Measurements from ENCODE around the gene ZNF638. TPM values are rescaled to one million over a fixed set of nuclear protein-coding genes. Genes with fewer than 3 reads are reported as not detected.
"Not testable (repeated sequence)": the region's sequence is repeated elsewhere in the genome, so short reads cannot be mapped to it uniquely, and the experiment has no call there.

ZNF638 gene
- polyA plus RNA-seq, 1 donor, result 137 TPM

DNA sequence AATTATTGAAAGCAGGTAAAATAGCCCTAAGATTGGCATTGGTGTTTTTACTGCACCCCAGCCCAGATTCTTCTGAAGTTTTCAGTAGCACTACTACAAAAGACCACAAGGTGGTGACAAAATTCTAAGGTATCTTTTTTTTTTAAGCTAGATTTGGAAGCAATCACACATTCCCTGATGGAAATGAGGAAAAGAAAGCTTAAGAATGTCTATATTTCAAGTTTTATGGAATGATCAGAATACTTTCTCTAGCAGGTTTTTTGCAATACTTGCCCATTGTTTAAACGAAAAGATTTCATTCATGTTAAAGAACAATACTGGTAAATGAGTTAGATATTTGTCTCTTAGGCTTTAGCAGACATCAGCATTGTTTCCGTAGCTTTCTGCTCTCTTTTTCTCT is 32.1 kb upstream of the ZNF638 start:
- Histone ChIP-seq H3K36me3 (ENCODE audit: control insufficient read depth, insufficient read depth, low read length) (no peaks in the 10 kb centered on the region), H3K4me3 (ENCODE audit: low read length) (no peak overlapping the region), H3K27ac (ENCODE audit: low read length) (no peak overlapping the region), H3K9me3 (ENCODE audit: control insufficient read depth, low read depth, low read length) (no peaks in the 10 kb centered on the region), H3K27me3 (ENCODE audit: control insufficient read depth, insufficient read depth, low read length) (no peaks in the 10 kb centered on the region), H3K4me1 (ENCODE audit: control insufficient read depth, insufficient read depth, low read length) (no peaks in the 10 kb centered on the region)
- 52% methylated on average over 2 of the region's 2 CpGs for WGBS (ENCODE audit: insufficient coverage, low lambda C conversion rate)
- DNase-seq, result peak in 1 of 2 donors; percentile 6

DNA sequence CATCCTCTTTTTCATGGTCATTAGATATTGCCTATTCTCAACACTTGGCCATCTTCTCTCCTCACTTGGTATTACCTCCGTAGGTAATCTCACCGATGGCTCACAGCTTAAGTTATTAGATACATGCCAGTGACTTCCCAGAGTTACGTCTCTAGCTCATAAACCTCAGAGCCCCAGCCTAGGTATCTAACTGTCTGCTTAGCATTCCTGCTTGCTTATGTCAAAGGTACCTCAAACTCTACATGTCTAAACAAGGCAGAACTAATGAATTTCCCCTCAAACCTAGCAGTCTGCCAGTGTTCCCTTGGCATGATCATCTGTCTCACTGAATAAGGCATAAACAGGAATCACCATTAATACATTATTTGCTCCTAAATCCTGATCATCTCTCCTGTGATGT is 27.7 kb upstream of the ZNF638 start:
- Histone ChIP-seq H3K4me1 (ENCODE audit: control insufficient read depth, insufficient read depth, low read length) (no peaks in the 10 kb centered on the region), H3K27ac (ENCODE audit: low read length) (no peak overlapping the region), H3K36me3 (ENCODE audit: control insufficient read depth, insufficient read depth, low read length) (no peaks in the 10 kb centered on the region), H3K9me3 (ENCODE audit: control insufficient read depth, low read depth, low read length) (no peaks in the 10 kb centered on the region), H3K27me3 (ENCODE audit: control insufficient read depth, insufficient read depth, low read length) (no peaks in the 10 kb centered on the region), H3K4me3 (ENCODE audit: low read length) (no peak overlapping the region)
- DNase-seq, result no peak
- WGBS (ENCODE audit: insufficient coverage, low lambda C conversion rate), result no CpG with 5 or more reads among the region's 3 CpGs

DNA sequence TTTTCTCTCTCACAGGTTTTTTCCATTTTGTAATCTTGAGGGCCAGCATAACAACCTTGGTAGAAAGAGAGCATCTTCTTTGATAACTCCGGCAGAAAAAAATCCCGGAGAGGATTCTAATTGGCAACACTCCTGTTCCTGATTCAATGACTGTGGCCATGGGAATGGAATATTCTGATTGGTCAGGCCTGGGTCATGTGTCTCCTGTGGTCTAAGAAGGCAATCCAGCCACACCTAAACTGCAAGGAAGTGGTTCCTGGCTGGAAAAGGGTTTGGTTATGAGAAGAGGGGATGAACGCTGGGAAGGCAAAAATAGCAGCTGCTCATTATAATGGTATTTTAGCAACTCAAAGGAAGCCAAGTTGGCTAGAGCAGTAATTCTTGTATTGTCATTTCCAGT is 24.8 kb upstream of the ZNF638 start:
- Histone ChIP-seq H3K4me1 (ENCODE audit: control insufficient read depth, insufficient read depth, low read length) (no peaks in the 10 kb centered on the region), H3K4me3 (ENCODE audit: low read length) (no peak overlapping the region), H3K36me3 (ENCODE audit: control insufficient read depth, insufficient read depth, low read length) (no peaks in the 10 kb centered on the region), H3K9me3 (ENCODE audit: control insufficient read depth, low read depth, low read length) (no peaks in the 10 kb centered on the region), H3K27ac (ENCODE audit: low read length) (no peak overlapping the region), H3K27me3 (ENCODE audit: control insufficient read depth, insufficient read depth, low read length) (no peaks in the 10 kb centered on the region)
- DNase-seq, result no peak
- no CpG with 5 or more reads among the region's 3 CpGs for WGBS (ENCODE audit: insufficient coverage, low lambda C conversion rate)

DNA sequence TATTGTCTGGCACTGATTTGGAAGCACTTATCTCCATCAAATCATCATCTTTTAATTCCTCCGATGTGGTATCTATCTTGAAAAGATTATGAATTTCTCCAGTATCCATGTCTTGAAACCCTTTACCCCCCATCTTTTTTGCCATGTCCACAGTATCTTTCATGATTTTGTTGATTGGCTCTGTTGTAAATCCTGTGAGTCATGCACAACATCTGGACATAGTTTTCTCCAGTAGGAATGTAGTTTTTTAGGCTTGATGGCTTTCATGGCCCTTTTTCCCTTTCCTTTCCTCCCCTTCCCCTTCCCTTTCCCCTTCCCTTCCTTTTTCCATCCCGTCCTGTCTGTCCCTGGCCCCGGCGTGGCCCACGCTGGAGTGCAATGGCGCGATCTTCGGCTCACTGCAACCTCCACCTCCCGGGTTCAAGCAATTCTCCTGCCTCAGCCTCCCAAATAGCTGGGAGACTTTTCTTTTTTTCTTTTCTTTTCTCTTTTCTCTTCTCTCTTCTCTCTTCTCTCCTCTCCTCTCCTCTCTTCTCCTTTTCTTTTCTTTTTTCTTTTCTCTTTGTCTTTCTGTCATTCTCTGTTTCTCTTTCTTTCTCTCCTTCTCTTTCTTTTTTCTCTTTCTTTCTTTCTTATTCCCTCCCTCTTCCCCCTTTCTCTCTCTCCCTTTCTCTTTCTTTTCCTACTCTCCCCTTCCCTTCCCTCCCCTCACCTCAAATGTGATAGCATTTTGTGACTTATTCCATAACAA is 18.4 kb upstream of the ZNF638 start:
- Histone ChIP-seq H3K4me3 (ENCODE audit: low read length) (no peak overlapping the region), H3K27ac (ENCODE audit: low read length) (no peak overlapping the region), H3K4me1 (ENCODE audit: control insufficient read depth, insufficient read depth, low read length) (no peaks in the 10 kb centered on the region), H3K27me3 (ENCODE audit: control insufficient read depth, insufficient read depth, low read length) (no peaks in the 10 kb centered on the region), H3K9me3 (ENCODE audit: control insufficient read depth, low read depth, low read length) (no peaks in the 10 kb centered on the region), H3K36me3 (ENCODE audit: control insufficient read depth, insufficient read depth, low read length) (no peaks in the 10 kb centered on the region)
- WGBS (ENCODE audit: insufficient coverage, low lambda C conversion rate), result 95% methylated on average over 8 of the region's 9 CpGs
- no peak for DNase-seq

DNA sequence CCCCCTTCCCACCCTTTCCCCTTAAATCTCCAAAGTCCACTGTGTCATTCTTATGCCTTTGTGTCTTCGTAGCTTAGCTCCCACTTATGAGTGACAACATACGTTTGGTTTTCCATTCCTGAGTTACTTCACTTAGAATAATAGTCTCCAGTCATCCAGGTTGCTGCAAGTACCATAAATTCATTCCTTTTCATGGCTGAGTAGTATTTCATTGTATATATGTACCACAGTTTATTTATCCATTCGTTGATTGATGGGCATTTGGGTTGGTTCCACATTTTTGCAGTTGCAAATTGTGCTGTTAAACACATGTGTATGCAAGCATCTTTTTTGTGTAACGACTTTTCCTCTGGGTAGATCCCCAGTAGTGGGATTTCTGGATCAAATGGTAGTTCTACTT is 14.5 kb upstream of the ZNF638 start:
- DNase-seq, result no peak
- 67% methylated on average over 1 of the region's 4 CpGs for WGBS (ENCODE audit: insufficient coverage, low lambda C conversion rate)
- Histone ChIP-seq H3K36me3 (ENCODE audit: control insufficient read depth, insufficient read depth, low read length) (no peaks in the 10 kb centered on the region), H3K27me3 (ENCODE audit: control insufficient read depth, insufficient read depth, low read length) (no peaks in the 10 kb centered on the region), H3K9me3 (ENCODE audit: control insufficient read depth, low read depth, low read length) (no peaks in the 10 kb centered on the region), H3K27ac (ENCODE audit: low read length) (no peak overlapping the region), H3K4me3 (ENCODE audit: low read length) (no peak overlapping the region), H3K4me1 (ENCODE audit: control insufficient read depth, insufficient read depth, low read length) (no peaks in the 10 kb centered on the region)

DNA sequence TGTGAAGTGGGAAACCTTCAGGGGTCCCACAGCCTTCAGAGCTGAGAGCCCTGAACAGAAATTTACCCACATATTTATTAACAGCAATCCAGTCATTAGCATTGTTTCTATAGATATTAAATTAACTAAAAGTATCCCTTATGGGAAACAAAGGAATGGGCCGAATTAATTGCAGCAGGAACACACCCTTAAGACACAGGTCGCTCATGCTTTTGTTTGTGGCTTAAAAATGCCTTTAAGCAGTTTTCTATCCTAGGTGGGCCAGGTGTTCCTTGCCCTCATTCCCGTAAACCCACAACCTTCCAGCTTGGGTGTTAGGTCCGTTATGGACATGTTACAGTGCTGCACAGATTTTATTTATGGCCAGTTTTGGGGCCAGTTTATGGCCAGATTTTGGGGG is 13.7 kb upstream of the ZNF638 start:
- not testable (repeated sequence) for H3K4me3 ChIP-seq (ENCODE audit: low read length); H3K36me3 ChIP-seq (ENCODE audit: control insufficient read depth, insufficient read depth, low read length); H3K27me3 ChIP-seq (ENCODE audit: control insufficient read depth, insufficient read depth, low read length); H3K4me1 ChIP-seq (ENCODE audit: control insufficient read depth, insufficient read depth, low read length); H3K9me3 ChIP-seq (ENCODE audit: control insufficient read depth, low read depth, low read length); DNase-seq; H3K27ac ChIP-seq (ENCODE audit: low read length)
- 100% methylated on average over 1 of the region's 4 CpGs for WGBS (ENCODE audit: insufficient coverage, low lambda C conversion rate)

DNA sequence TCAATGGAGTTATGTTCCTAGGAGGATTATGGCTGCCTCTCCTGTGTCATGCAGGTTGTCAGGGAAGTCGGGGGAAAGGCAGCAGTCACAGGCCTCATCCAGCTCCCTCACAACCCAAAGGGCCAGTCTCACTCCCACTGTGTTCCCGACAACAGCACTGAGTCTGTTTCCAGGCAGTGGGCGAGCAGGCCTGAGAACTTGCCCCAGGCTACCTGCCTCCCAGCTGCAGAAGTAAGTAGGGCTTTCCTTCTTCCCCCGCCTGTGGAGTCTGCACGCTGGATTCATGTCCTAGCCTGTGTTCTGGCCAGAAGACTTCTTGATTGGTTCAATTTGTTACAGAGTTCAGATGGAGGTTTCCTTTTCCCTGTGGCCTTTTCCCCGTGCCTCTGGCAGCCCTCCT is 8.2 kb upstream of the ZNF638 start:
- Histone ChIP-seq H3K27me3 (ENCODE audit: control insufficient read depth, insufficient read depth, low read length) (no peaks in the 10 kb centered on the region), H3K4me3 (ENCODE audit: low read length) (no peak overlapping the region), H3K36me3 (ENCODE audit: control insufficient read depth, insufficient read depth, low read length) (no peaks in the 10 kb centered on the region), H3K9me3 (ENCODE audit: control insufficient read depth, low read depth, low read length) (no peaks in the 10 kb centered on the region), H3K4me1 (ENCODE audit: control insufficient read depth, insufficient read depth, low read length) (peaks cover 2% of the 10 kb centered on the region), H3K27ac (ENCODE audit: low read length) (no peak overlapping the region)
- no peak for DNase-seq
- WGBS (ENCODE audit: insufficient coverage, low lambda C conversion rate), result no CpG with 5 or more reads among the region's 6 CpGs

DNA sequence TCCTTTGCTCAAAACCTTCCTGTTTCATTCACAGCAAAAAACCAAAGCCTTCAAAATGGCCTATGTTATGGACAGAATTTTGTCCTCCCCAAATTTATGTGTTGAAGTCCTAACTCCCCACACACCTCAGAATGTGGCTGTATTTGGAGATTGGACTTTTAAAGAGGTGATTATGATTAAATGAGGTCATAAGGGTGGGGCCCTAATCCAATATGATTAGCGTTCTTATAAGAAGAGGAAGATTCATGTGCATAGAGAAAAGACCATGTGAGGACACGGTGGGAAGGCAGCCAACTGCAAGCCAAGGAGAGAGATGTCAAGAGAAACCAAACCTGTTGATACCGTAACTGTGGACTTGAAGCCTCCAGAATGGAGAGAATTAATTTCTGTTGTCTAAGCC is 4.6 kb upstream of the ZNF638 start:
- Histone ChIP-seq H3K36me3 (ENCODE audit: control insufficient read depth, insufficient read depth, low read length) (no peaks in the 10 kb centered on the region), H3K9me3 (ENCODE audit: control insufficient read depth, low read depth, low read length) (no peaks in the 10 kb centered on the region), H3K4me3 (ENCODE audit: low read length) (no peak overlapping the region), H3K27ac (ENCODE audit: low read length) (no peak overlapping the region), H3K27me3 (ENCODE audit: control insufficient read depth, insufficient read depth, low read length) (no peaks in the 10 kb centered on the region), H3K4me1 (ENCODE audit: control insufficient read depth, insufficient read depth, low read length) (peaks cover 2% of the 10 kb centered on the region)
- no CpG with 5 or more reads among the region's 3 CpGs for WGBS (ENCODE audit: insufficient coverage, low lambda C conversion rate)
- no peak for DNase-seq

DNA sequence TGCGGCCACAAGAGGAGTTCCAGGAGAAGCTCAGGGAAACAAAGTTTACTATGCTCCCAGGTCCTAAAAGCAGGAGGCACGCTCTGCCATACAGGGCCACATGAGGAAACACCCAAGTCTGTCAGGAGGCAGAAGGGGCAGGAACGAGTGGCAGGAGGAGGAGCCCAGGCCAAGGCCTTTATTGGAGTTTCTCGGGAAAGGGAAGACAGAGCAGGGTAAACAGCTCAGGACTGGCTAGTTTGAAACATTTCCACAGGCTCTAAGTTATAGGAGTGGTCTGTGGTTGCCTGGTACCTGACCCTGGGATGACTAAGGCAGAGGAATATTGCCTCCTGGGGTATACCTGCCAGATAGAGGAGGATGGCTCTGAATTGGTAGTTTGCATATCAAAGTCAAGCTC is 3.7 kb upstream of the ZNF638 start:
- Histone ChIP-seq H3K27me3 (ENCODE audit: control insufficient read depth, insufficient read depth, low read length) (no peaks in the 10 kb centered on the region), H3K36me3 (ENCODE audit: control insufficient read depth, insufficient read depth, low read length) (no peaks in the 10 kb centered on the region), H3K27ac (ENCODE audit: low read length) (no peak overlapping the region), H3K4me1 (ENCODE audit: control insufficient read depth, insufficient read depth, low read length) (peaks cover 2% of the 10 kb centered on the region), H3K9me3 (ENCODE audit: control insufficient read depth, low read depth, low read length) (no peaks in the 10 kb centered on the region), H3K4me3 (ENCODE audit: low read length) (no peak overlapping the region)
- WGBS (ENCODE audit: insufficient coverage, low lambda C conversion rate), result 100% methylated on average over 1 of the region's 4 CpGs
- peak in 1 of 2 donors; percentile 22 for DNase-seq

DNA sequence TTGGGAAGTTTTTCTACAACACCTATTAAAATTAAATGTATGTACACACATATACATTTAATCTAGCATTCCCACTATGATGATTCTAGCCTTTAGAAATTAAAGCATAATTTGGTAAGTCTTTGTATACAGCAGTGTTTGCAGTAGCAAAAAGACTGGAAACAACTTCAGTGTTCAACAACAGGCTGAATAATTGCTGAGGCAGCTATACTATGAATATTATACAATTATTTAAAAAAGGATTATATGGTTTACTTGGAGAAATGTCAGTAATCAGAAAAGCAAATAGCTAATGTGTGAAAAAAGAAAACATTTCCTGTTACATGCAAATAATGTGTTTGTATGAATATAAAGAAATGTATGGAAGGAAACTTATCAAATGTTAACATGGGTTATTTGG is 1.4 kb upstream of the ZNF638 start:
- Histone ChIP-seq H3K36me3 (ENCODE audit: control insufficient read depth, insufficient read depth, low read length) (peaks cover 3% of the 10 kb centered on the region), H3K27me3 (ENCODE audit: control insufficient read depth, insufficient read depth, low read length) (no peaks in the 10 kb centered on the region), H3K4me1 (ENCODE audit: control insufficient read depth, insufficient read depth, low read length) (peaks cover 2% of the 10 kb centered on the region), H3K9me3 (ENCODE audit: control insufficient read depth, low read depth, low read length) (no peaks in the 10 kb centered on the region), H3K27ac (ENCODE audit: low read length) (no peak overlapping the region), H3K4me3 (ENCODE audit: low read length) (no peak overlapping the region)
- DNase-seq, result no peak

DNA sequence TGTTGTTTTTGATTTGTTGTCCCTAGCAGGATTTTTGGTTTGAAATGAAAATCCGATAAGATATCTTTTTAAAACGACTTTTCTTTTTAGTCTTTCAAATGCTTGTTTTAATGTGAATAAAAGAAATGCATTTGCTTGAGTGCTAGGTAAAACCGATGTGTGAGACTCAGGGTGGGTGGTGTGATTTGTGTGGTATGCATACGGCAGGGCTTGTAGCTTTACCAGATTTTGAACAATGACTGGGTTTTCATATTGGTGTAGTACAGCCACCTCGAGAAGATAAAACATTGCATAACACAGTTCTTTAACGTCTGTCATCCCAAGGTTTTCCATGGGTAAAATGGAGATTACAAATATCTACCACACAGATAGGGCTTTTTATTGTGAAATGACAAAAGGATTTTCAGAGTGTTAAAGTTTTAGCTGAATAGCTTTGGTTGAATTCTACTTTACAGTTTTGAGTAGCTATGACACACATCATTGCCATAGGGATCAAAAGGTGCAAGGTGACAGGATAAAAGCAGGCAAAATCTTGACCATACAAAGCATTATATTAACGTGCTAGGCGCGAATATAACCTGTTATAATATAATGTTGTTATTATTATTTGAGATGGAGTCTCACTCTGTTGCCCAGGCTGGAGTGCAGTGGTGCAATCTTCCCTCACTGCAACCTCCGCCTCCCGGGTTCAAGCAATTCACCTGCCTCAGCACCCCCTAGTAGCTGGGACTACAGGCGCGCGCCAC is 824 bp upstream of the ZNF638 start:
- Histone ChIP-seq H3K4me3 (ENCODE audit: low read length) (peak overlapping the region; percentile 30), H3K36me3 (ENCODE audit: control insufficient read depth, insufficient read depth, low read length) (peaks cover 4% of the 10 kb centered on the region), H3K9me3 (ENCODE audit: control insufficient read depth, low read depth, low read length) (no peaks in the 10 kb centered on the region), H3K4me1 (ENCODE audit: control insufficient read depth, insufficient read depth, low read length) (peaks cover 2% of the 10 kb centered on the region), H3K27ac (ENCODE audit: low read length) (no peak overlapping the region), H3K27me3 (ENCODE audit: control insufficient read depth, insufficient read depth, low read length) (no peaks in the 10 kb centered on the region)
- DNase-seq, result no peak
- 56% methylated on average over 3 of the region's 14 CpGs for WGBS (ENCODE audit: insufficient coverage, low lambda C conversion rate)
